GM21381 (cell line): ENCODE measurements around the gene NR4A3.

Experiments
- ATAC-seq: cut with Tn5 transposase; IDR thresholded peaks from one replicate; pipeline ENCODE4 v1.9.1; 2021; ENCODE audit warnings: mild to moderate bottlenecking, moderate library complexity; ENCODE audit not compliant: unreplicated experiment

NR4A3 gene

GRCh38 chr9:99873531-99873930, 51.8 kb downstream of the NR4A3 start:
- no peak for ATAC-seq

- no peak for ATAC-seq
Measured at GRCh38 chr9:99873943-99874584, 52.4 kb downstream of the NR4A3 start.

GRCh38 chr9:99876190-99876589, 54.5 kb downstream of the NR4A3 start:
- ATAC-seq: no peak

GRCh38 chr9:99878651-99879050, 57.0 kb downstream of the NR4A3 start:
- ATAC-seq: no peak

GRCh38 chr9:99881769-99882168, 60.1 kb downstream of the NR4A3 start:
- ATAC-seq: no peak

GRCh38 chr9:99885747-99886146, 64.1 kb downstream of the NR4A3 start:
- ATAC-seq: no peak

- ATAC-seq: no peak
Measured at GRCh38 chr9:99889120-99889519, 67.4 kb downstream of the NR4A3 start.

- no peak for ATAC-seq
Measured at GRCh38 chr9:99894826-99895225, 73.1 kb downstream of the NR4A3 start.

GRCh38 chr9:99895510-99895909, 73.8 kb downstream of the NR4A3 start:
- no peak for ATAC-seq

- no peak for ATAC-seq
Measured at GRCh38 chr9:99896119-99896518, 74.4 kb downstream of the NR4A3 start.

GRCh38 chr9:99903393-99903792, 81.7 kb downstream of the NR4A3 start:
- ATAC-seq: no peak

GRCh38 chr9:99905833-99906402, 84.2 kb downstream of the NR4A3 start:
- peak; percentile 2 for ATAC-seq

GRCh38 chr9:99906403-99907207, 84.9 kb downstream of the NR4A3 start, which contains the start of gene STX17:
STX17 (plus strand) TSS chr9:99906654; CDS start chr9:99915240, 8,586 bp downstream.
- ATAC-seq: peak; percentile 80

GRCh38 chr9:99907208-99907532, 85.5 kb downstream of the NR4A3 start:
- ATAC-seq: no peak

- ATAC-seq: no peak
Measured at GRCh38 chr9:99911600-99911999, 89.9 kb downstream of the NR4A3 start.
